ENCODE measurements around the gene SLC10A4. TPM values are rescaled to one million over a fixed set of nuclear protein-coding genes. Genes with fewer than 3 reads are reported as not detected.

SLC10A4 gene
- total and polyA plus RNA-seq, 2 of the 8 experiments (the other 6 are each of a cell fraction or from before 2014, with no cell fraction given): 4.5 to 5.6 TPM

DNA sequence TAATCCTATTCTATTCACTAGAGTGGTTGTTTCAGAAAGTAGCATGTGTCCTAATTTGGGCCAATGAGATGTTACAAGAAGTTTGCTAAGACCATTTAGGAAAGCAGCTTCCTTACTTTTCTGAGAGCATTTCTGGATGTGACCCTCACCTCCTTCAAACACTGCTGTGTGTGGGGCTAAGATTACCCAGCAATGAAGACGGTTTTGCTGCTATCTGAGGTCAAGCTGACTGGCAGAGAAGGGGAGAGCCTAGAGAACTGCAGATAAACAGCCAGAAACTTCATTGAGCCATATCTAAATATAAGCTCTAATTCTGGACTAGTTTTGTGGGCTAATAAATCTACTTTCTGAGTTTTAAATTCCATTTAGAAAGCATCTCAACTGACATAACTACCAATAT lies 43.3 kb downstream of the SLC10A4 start:
- H3K18ac ChIP-seq (ENCODE audit: extremely low read depth, low read length): no peak overlapping the region
- H3K79me1 ChIP-seq (ENCODE audit: low read depth, low read length): no peaks in the 10 kb centered on the region; the same call in 1 of the 2 replicates
- no peak overlapping the region for H3K9ac ChIP-seq (replicated peaks in 1 of 4; ENCODE audit: extremely low read depth in 1 of 4, low read depth in 3 of 4, low read length in 3 of 4)
- no peak overlapping the region for H2BK15ac ChIP-seq (ENCODE audit: low read length)
- H2BK5ac ChIP-seq (ENCODE audit: low read depth, low read length): no peak overlapping the region
- no peak overlapping the region for H3K27ac ChIP-seq (ENCODE audit: low read depth, low read length)
- no peak overlapping the region for H3K4ac ChIP-seq (replicated peaks; ENCODE audit: insufficient read length, low read depth, low read length)
- H3K9me3 ChIP-seq (ENCODE audit: insufficient read depth in 2 of 2, low read depth in 1 of 2, low read length in 1 of 2): no peaks in the 10 kb centered on the region
- H3K4me1 ChIP-seq (replicated peaks in 1 of 4; ENCODE audit: control insufficient read depth in 3 of 4, insufficient read depth in 4 of 4, low read length in 3 of 4): no peaks in the 10 kb centered on the region
- H4K20me1 ChIP-seq (replicated peaks in 1 of 2; ENCODE audit: control insufficient read depth in 1 of 2, insufficient read depth in 2 of 2, low read length in 2 of 2): peaks cover 0 to 2% of the 10 kb centered on the region in 2 experiments
- H2AFZ ChIP-seq (ENCODE audit: low read length): no peak overlapping the region
- H3K23ac ChIP-seq (ENCODE audit: insufficient read length): no peak overlapping the region
- no peak overlapping the region for H3K4me2 ChIP-seq (ENCODE audit: insufficient read depth in 1 of 2, low read depth in 2 of 2, low read length in 2 of 2)
- H3K27me3 ChIP-seq (replicated peaks in 1 of 4; ENCODE audit: control insufficient read depth in 3 of 4, extremely low read depth in 1 of 4, insufficient read depth in 3 of 4, low read length in 3 of 4): no peaks in the 10 kb centered on the region
- ChIA-PET CTCF (ENCODE audit: partially characterized antibody) (interaction anchor here (1.0 to 2.9 kb wide), 6 partner anchors 13 to 80 kb away, joined by 4 to 14 read pairs (median 4); no protein-coding TSS in a partner anchor), POLR2A (ENCODE audit: partially characterized antibody) (no interaction called here)
- no peak overlapping the region for H4K5ac ChIP-seq (ENCODE audit: insufficient read length, low read depth, low read length)
- no peak overlapping the region for H4K8ac ChIP-seq (ENCODE audit: extremely low read depth, insufficient read depth, low read length)
- H2BK120ac ChIP-seq (replicated peaks; ENCODE audit: low read depth, low read length): no peak overlapping the region
- WGBS, 2 experiments (ENCODE audit: extremely low coverage in 1 of 2, insufficient coverage in 1 of 2, insufficient read length in 1 of 2, insufficient replicate concordance in 2 of 2, low coverage in 1 of 2, low lambda C conversion rate in 2 of 2, missing lambda C conversion rate in 1 of 2): 90% methylated on average over 1 of the region's 1 CpG; no CpG with 5 or more reads in 1 of the 2 experiments
- FAIRE-seq (no peak), DNase-seq (ENCODE audit: low read depth in 1 of 2, low spot score in 2 of 2) (no peak)
- H3K36me3 ChIP-seq (ENCODE audit: control insufficient read depth in 2 of 4, insufficient read depth in 4 of 4, low read length in 3 of 4): peaks cover 6 to 50% (median 28%) of the 10 kb centered on the region in 4 experiments
- no peak for TF ChIP-seq EP300 (IDR thresholded peaks at IDR 0.05; ENCODE audit: borderline replicate concordance in 1 of 2, low read depth in 2 of 2, low read length in 2 of 2)
- no peak for TF ChIP-seq TAF1 (IDR thresholded peaks at IDR 0.05; ENCODE audit: low read depth, low read length)
- no peak for TF ChIP-seq RAD21 (IDR thresholded peaks at IDR 0.05 in 1 of 2, conservative IDR thresholded peaks at IDR 0.05 in 1 of 2; ENCODE audit: low read depth in 2 of 2, low read length in 2 of 2)
- TF ChIP-seq POU5F1 (IDR thresholded peaks at IDR 0.05; ENCODE audit: low read depth, low read length): no peak
- no peak for TF ChIP-seq GTF2F1 (IDR thresholded peaks at IDR 0.05; ENCODE audit: borderline replicate concordance, low read depth, low read length)
- TF ChIP-seq CHD2 (IDR thresholded peaks at IDR 0.05; ENCODE audit: low read length): no peak
- no peak for TF ChIP-seq GABPA (IDR thresholded peaks at IDR 0.05; ENCODE audit: borderline replicate concordance, insufficient read depth, low read length)
- no peak for TF ChIP-seq RBBP5 (IDR thresholded peaks at IDR 0.05; ENCODE audit: borderline replicate concordance, low read depth, low read length)
- H4K91ac ChIP-seq (replicated peaks; ENCODE audit: insufficient read length, low read length): no peak overlapping the region
- no peaks in the 10 kb centered on the region for H3K79me2 ChIP-seq (ENCODE audit: control insufficient read depth in 1 of 2, insufficient read depth in 2 of 2, low read length in 2 of 2)
- H3K4me3 ChIP-seq (ENCODE audit: extremely low read depth in 1 of 4, insufficient read depth in 2 of 4, low read depth in 3 of 4, low read length in 4 of 4): no peak overlapping the region
- no peaks in the 10 kb centered on the region for H3K23me2 ChIP-seq (ENCODE audit: low read depth, low read length)
- no peak overlapping the region for H3K56ac ChIP-seq (replicated peaks; ENCODE audit: insufficient read length, low read depth, low read length)
- H3K14ac ChIP-seq (ENCODE audit: insufficient read length): no peak overlapping the region
- H2BK20ac ChIP-seq (ENCODE audit: low read length): no peak overlapping the region
- no peak overlapping the region for H2AK5ac ChIP-seq (ENCODE audit: low read depth, low read length)
- H2BK12ac ChIP-seq (ENCODE audit: low read depth, low read length): no peak overlapping the region
